ENCODE measurements around the gene RHBG.
"Not testable (repeated sequence)": the region's sequence is repeated elsewhere in the genome, so short reads cannot be mapped to it uniquely, and the experiment has no call there.

Gene RHBG

DNA sequence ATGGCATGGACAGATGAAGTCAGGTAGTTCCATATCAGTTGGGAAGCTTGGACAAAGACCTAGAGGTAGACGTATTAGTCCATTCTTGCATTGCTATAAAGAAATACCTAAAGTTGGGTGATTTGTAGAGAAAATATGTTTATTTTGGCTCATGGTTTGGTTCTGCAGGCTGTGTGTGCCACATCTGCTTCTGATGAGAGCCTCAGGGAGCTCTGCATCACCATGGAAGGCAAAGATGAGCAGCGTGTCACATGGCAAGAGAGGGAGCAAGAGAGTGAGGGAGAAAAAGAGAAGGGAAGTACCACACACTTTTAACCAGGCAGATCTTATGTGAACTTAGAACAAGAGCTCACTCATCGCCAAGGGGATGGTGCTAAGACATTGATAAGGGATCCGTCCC lies 21.7 kb upstream of the RHBG start:
- CTCF ChIA-PET, result interaction anchor here (1.0 to 1.4 kb wide), 3 partner anchors 12 to 99 kb away, joined by 3 to 7 read pairs (median 5); no protein-coding TSS in a partner anchor
- TF ChIP-seq, protein P1, sequence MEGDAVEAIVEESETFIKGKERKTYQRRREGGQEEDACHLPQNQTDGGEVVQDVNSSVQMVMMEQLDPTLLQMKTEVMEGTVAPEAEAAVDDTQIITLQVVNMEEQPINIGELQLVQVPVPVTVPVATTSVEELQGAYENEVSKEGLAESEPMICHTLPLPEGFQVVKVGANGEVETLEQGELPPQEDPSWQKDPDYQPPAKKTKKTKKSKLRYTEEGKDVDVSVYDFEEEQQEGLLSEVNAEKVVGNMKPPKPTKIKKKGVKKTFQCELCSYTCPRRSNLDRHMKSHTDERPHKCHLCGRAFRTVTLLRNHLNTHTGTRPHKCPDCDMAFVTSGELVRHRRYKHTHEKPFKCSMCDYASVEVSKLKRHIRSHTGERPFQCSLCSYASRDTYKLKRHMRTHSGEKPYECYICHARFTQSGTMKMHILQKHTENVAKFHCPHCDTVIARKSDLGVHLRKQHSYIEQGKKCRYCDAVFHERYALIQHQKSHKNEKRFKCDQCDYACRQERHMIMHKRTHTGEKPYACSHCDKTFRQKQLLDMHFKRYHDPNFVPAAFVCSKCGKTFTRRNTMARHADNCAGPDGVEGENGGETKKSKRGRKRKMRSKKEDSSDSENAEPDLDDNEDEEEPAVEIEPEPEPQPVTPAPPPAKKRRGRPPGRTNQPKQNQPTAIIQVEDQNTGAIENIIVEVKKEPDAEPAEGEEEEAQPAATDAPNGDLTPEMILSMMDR (IDR thresholded peaks at IDR 0.05; ENCODE audit: control extremely low read depth, extremely low read depth, low read depth, missing control alignments), result no peak
- POLR2A ChIA-PET, result no interaction called here
- DNase-seq (ENCODE audit: extremely low spot score), result no peak

DNA sequence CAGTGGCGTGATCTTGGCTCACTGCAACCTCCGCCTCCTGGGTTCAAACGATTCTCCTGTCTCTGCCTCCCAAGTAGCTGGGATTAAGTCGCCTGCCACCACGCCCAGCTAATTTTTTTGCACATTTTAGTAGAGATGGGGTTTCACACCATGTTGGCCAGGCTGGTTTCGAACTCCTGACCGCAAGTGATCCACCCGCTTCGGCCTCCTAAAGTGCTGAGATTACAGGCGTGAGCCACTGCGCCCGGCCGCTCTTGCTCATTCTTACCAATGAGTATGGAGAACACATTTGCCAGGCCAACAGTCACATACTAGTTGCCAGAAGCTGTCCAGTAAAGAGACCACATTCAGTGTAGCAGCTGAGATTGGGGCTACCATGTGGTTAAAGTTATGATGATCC lies 16.5 kb upstream of the RHBG start:
- CTCF ChIA-PET, result interaction anchor here (0.7 to 2.4 kb wide), 6 partner anchors 10 to 93 kb away, joined by 3 to 9 read pairs (median 4); no protein-coding TSS in a partner anchor
- DNase-seq (ENCODE audit: extremely low spot score); POLR2A ChIA-PET: not testable (repeated sequence)

DNA sequence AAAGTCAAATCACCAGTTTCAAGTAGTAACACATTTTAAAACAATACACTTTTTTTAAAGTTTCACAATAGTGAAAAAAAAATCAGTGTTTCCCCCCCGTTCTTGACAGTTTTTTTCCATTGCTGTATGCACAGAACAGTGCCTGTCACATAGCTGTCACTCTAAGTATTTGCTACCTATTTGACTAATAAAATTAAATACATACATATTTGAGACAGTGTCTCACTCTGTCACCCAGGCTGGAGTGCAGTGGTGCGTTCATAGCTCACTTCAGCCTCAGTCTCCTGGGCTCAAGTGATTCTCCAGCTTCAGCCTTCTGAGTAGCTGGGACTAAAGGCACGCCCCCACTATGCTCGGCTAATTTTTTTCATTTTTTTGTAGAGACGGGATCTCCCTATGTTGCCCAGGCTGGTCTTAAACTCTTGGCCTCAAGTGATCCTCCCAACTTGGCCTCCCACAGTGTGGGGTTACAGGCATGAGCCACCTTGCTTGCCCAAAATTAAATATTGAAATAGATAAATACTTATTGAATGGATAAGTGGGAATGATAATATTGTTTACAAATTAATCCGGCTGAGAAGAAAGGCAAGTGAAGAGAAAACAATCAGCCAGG lies 12.6 kb upstream of the RHBG start:
- TF ChIP-seq, protein P1 (IDR thresholded peaks at IDR 0.05; ENCODE audit: control extremely low read depth, extremely low read depth, low read depth, missing control alignments), result no peak
- POLR2A ChIA-PET, result no interaction called here
- CTCF ChIA-PET, result interaction anchor here (1.0 to 2.5 kb wide), 6 partner anchors 9 to 89 kb away, joined by 3 to 10 read pairs (median 6); no protein-coding TSS in a partner anchor
- DNase-seq (ENCODE audit: extremely low spot score), result no peak

DNA sequence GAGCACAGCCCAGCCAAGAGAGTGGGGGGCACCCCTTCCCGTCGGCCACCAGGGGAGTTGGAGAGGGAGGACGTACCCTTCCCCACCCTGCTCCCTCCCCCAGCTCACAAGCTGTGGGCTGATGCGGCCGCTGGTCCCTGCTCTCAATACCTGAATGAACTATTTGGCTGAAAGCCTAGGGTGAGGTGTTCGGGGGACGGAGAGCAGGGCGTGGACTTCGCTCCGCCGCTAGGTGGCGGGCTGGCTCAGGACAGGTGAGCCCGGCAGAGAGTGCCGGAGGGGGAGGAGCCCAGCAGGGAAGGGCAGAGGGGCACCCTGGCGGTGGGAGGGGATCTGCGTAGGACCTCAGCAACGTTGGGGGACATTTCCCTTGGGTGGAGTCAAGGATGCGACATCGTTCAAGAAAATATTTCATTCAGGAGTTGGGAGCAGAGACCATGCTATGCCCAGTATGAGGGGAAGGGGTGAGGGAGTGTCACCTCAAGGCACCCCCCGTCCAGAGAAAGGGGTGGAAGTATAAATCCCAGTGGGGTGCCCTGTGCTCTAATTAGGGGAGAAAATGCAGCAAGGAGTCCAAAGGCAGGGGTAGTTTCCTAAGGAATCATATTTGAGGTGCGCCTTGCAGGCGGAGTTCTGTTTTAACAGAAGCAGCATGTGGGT lies 12.0 kb upstream of the RHBG start:
- CTCF ChIA-PET, result interaction anchor here (1.0 to 2.5 kb wide), 6 partner anchors 9 to 89 kb away, joined by 3 to 10 read pairs (median 6); no protein-coding TSS in a partner anchor
- TF ChIP-seq, protein P1 (IDR thresholded peaks at IDR 0.05; ENCODE audit: control extremely low read depth, extremely low read depth, low read depth, missing control alignments), result peak; percentile 79
- peak; percentile 88 for DNase-seq (ENCODE audit: extremely low spot score)
- POLR2A ChIA-PET, result no interaction called here

DNA sequence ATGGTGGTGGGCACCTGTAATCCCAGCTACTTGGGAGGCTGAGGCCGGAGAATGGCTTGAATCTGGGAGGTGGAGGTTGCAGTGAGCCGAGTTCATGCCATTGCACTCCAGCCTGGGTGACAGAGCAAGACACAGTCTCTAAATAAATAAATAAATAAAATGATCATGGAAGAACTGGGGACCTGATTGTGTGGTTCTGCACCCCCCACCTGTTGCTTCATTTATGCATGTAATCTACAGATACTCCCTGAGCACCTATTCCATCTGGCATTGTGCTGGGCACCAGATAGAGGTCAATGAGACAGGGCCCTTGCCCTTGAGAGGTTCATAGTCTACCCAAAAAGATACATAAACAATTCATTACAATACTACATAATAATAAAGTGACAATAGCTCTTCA lies 11.0 kb upstream of the RHBG start:
- DNase-seq (ENCODE audit: extremely low spot score), result no peak
- ChIA-PET POLR2A (no interaction called here), CTCF (interaction anchor here (1.4 to 7.7 kb wide), 5 partner anchors 12 to 96 kb away, joined by 4 to 55 read pairs (median 16); partner anchors contain the start of gene RHBG)
- TF ChIP-seq, protein P1 (IDR thresholded peaks at IDR 0.05; ENCODE audit: control extremely low read depth, extremely low read depth, low read depth, missing control alignments), result no peak

DNA sequence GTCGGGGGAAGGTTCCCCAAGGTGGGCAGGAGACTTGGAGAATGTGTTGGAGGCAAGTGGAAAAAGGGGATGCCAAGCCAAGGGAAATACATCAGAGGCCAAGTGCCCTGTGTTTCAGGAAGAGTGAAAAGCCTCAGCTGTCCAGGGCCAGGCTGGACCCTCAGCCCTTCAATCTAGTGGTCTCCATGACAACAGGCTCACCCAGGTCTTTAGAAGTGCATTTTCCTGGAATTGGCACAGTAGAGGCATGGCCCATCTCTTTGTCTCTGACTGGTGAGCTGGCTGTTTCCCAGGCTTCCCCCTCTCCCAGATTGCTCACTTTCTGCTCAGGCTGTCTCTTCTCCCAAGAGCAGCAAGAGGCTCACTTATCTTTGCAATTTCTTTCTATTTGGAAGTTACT lies 10.4 kb upstream of the RHBG start:
- ChIA-PET POLR2A (interaction anchor here (1.5 kb wide), 1 partner anchor 63 kb away, joined by 3 read pairs; no protein-coding TSS in a partner anchor), CTCF (interaction anchor here (1.3 to 7.7 kb wide), 8 partner anchors 12 to 480 kb away, joined by 3 to 55 read pairs (median 5); partner anchors contain the start of gene RHBG)
- TF ChIP-seq, protein P1 (IDR thresholded peaks at IDR 0.05; ENCODE audit: control extremely low read depth, extremely low read depth, low read depth, missing control alignments), result no peak
- DNase-seq (ENCODE audit: extremely low spot score), result no peak

DNA sequence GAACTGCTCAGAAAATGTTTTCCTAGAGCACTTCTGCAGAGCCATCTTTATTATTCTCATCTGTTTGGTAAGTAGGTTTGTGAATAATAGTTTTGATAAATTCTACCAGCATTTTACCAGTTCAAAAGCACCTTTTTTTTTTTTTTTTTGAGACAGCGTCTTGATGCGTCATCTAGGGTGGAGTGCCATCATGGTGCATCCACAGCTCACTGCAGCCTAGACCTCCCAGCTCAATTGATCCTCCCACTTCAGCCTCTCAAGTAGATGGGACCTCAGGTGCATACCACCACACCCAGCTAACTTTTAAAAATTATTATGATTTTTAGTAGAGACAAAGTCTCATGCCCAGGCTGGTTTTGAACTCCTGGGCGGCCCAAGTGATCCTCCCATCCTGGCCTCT lies 9.8 kb upstream of the RHBG start:
- TF ChIP-seq, protein P1 (IDR thresholded peaks at IDR 0.05; ENCODE audit: control extremely low read depth, extremely low read depth, low read depth, missing control alignments), result no peak
- ChIA-PET CTCF (interaction anchor here (0.7 to 7.7 kb wide), 13 partner anchors 11 to 480 kb away, joined by 3 to 55 read pairs (median 4); partner anchors contain the start of gene RHBG), POLR2A (interaction anchor here (1.5 kb wide), 1 partner anchor 63 kb away, joined by 3 read pairs; no protein-coding TSS in a partner anchor)
- no peak for DNase-seq (ENCODE audit: extremely low spot score)
